Stimulated activated CD4-positive, alpha-beta T cell treated with anti-CD3 and anti-CD28 coated beads, Interleukin-15, amount 100 ng/mL, for 48 hours (primary cell): ENCODE measurements around the gene ADAMTS10.
"Not testable (repeated sequence)": the region's sequence is repeated elsewhere in the genome, so short reads cannot be mapped to it uniquely, and the experiment has no call there.

ENCODE experiments used
- DNase-seq, 2 donors: peaks; one replicate each; pipeline ENCODE4 v3.0.0-alpha.2; 2020; ENCODE audit warnings: low read depth in 2 of 2

ADAMTS10 gene

GRCh38 chr19:8593931-8594330 is 16.6 kb downstream of the ADAMTS10 start:
- DNase-seq: no peak

GRCh38 chr19:8592231-8593009 is 18.1 kb downstream of the ADAMTS10 start:
- DNase-seq: peak; percentile 96 to 97

DNA sequence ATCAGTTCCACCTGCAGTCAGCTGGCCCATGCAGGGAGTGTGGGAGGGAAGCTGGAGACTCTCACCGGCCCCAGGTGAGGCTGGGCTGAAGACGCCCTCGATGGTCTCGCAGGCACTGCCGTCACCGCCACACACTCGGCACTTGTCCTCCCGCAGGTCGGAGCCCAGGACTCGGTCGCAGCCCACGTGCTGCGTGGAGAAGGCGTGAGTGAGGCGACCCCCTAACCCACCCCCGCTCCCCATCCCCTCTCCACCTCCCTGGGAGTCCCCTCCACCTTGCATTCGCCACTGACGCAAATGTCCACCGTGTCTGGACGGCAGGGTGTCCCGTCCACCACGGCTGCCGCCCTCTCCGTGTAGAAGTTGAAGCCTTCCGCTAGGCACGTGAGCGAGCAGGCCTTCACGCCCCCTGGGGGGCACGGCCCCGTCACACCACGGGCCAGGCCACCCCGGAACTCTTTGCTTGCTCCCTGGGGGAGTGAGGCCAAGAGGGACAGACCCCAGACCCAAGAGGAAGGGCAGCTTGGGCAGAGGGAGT is 21.3 kb downstream of the ADAMTS10 start:
- no peak for DNase-seq

- no peak for DNase-seq
Measured at GRCh38 chr19:8585894-8586750, 24.4 kb downstream of the ADAMTS10 start.

- no peak for DNase-seq
Measured at GRCh38 chr19:8584965-8585893, 25.3 kb downstream of the ADAMTS10 start.

DNA sequence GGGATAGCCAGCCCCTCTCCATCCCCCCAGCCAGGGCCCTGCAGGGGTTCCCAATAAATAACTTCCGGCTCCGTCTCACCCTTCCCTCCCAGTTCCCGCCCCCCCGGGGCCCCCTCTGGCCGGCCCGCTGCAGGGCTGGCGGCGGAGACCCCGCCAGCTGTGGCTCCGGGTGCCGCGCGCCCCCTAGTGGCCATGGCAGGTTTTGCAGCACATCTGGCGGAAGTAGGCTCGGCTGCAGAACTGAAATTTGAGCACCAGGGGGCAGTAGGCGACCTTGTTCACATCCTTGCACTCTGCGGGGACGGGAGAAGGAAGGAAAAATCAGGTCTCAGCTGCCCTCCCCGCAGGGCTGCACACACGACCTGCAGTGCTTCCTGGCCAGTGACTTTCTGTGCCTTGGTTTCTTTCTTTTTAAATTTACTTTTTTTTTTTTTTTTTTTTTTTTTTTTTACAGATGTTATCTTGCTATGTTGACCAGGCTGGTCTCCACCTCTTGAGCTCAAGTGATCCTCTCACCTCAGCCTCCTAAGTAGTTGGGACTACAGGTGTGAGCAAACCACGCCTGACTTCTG is 29.7 kb downstream of the ADAMTS10 start:
- DNase-seq: peak; percentile 70 to 75

GRCh38 chr19:8578642-8579265 is 31.8 kb downstream of the ADAMTS10 start:
- peak; percentile 56 to 73 for DNase-seq

DNA sequence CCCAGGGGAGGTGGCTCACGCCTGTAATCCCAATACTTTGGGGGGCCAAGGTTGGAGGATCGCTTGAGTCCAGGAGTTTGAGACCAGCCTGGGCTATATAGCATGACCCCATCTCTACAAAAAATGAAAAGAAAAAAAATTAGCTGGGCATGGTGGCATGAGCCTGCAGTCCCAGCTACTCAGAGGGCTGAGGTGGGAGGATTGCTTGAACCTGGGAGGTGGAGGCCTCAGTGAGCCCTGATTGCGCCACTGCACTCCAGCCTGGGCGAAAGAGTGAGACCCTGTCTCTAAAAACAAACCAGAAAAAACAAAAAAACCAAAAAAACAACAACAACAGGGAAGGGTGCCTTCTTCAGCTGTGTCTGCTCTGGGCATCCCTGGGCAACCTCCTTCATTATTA is 32.8 kb downstream of the ADAMTS10 start:
- no peak for DNase-seq

GRCh38 chr19:8577247-8577646 is 33.3 kb downstream of the ADAMTS10 start, which contains the start of gene MYO1F:
Gene MYO1F, minus strand, starts transcription at chr19:8577442. Its CDS starts 133 bp downstream, at chr19:8577309.
- DNase-seq: no peak

- no peak for DNase-seq
Measured at GRCh38 chr19:8576273-8576993, 34.1 kb downstream of the ADAMTS10 start.

DNA sequence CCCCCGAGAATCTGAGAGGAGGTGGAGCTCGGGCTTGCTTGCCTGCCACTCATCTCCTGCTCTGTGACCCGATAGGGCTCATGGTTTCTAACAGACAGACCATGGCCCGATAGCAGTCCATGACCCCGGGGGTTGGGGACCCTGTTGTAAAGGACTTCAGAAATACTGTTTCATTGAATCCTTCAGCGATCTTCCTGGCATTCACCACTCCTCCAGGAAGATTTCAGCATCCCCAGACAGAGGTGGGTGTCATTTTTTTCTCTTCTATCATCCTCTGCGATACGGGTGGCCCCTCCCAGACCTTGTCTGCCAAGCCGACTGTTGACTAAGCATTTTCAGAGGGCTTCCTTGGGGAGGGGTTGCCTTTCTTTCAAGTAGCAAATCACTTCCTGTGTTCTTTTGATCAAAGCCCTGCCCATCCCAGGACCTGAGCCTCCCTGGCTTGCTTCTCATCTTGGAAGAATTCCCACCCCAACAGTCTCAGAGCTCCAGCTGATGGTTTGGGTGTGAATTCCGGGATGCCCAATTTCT is 35.0 kb downstream of the ADAMTS10 start:
- no peak for DNase-seq

DNA sequence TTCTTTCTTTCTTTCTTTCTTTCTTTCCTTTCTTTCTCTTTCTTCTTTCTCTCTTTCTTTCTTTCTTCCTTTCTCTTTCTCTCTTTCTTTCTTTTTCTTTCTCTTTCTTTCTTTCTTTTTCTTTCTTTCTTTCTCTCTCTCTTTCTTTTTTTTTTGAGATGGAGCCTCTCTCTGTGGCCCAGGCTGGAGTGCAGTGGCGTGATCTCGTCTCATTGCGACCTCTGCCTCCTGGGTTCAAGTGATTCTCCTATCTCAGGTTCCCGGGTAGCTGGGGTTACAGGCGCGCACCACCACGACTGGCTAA is 35.9 kb downstream of the ADAMTS10 start:
- not testable (repeated sequence) for DNase-seq

GRCh38 chr19:8573316-8573715 is 37.2 kb downstream of the ADAMTS10 start:
- DNase-seq: no peak

DNA sequence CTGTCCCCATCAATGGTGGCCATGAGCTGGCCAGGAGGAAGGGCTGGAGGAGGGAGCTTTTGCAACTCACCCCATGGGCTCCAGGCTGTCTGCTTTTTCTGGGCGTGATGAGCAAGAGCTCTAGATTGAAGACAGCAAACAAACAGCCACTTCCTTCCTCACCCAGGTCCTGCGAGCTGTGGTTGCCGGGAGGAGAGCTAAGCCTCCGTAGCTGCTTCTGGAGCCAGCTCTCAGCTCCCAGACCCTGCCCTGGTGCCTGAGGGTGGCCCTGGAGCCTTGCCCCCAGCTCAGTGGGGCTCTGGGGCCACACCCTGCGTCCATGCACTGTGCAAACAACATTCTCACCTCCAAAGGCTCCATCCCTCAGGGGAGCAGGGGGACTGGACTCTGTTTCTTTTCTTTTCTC is 39.5 kb downstream of the ADAMTS10 start:
- DNase-seq: no peak

DNA sequence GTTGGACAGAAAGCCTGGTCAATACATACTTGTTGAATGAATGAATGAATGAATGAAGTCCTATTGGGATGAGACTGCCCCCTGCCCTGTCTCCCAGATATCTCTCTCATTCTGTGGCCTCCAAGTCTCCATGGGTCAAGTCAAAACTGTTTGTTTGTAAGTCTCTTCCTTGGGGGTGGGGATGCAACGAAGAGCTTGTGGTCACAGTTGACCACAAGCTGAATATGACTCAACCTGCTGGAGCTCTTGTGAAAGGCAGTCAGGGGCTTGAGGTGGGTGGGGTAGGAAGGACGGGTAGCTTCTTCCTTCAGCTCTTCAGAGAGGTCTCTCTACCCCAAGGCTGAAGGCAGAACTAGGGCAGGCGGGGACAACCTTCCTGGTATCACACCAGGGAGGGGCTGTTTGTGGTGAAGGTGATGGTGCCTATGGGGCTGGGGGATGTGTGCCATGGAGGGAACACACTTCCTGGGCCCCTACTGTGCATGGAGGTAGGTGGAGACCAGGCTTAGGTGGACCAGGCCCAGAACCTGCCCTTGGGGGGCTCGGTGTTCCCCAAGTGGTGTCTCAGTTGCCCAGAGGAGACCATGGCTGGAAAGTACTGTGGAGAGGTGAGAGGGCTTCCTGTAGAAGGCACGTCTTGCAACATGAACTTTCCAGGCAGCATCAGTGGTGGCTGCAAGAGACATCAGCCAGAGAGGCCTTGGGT is 41.3 kb downstream of the ADAMTS10 start:
- DNase-seq: peak in 1 of 2 donors; percentile 49

- no peak for DNase-seq
Measured at GRCh38 chr19:8567522-8568172, 42.9 kb downstream of the ADAMTS10 start.

GRCh38 chr19:8566855-8567254 is 43.7 kb downstream of the ADAMTS10 start:
- no peak for DNase-seq

GRCh38 chr19:8564866-8565265 is 45.6 kb downstream of the ADAMTS10 start:
- not testable (repeated sequence) for DNase-seq
